A673 (cell line): Measurements from ENCODE around the gene GLIPR1. TPM values are rescaled to one million over a fixed set of nuclear protein-coding genes. Genes with fewer than 3 reads are reported as not detected.

ENCODE experiments used
- BruUV-seq: library from RNA; stranded (reverse); fragments of 400-500 nt; replicated peaks from 2 replicates; lab custom pipeline; 2021; lab: Mats Ljungman, UMichigan
- CTCF ChIA-PET: fragments of 300-600 bp; sonication (Branson Sonifier 250); formaldehyde crosslinking; loops from one replicate; lab custom pipeline; 2022; ENCODE audit warnings: antibody characterized with exemption; lab: Charles Lee
- POLR2A ChIA-PET: fragments of 300-600 bp; sonication (Branson Sonifier 250); formaldehyde crosslinking; loops from one replicate; lab custom pipeline; 2022; ENCODE audit warnings: antibody characterized with exemption; ENCODE audit not compliant: low non-redundant PET; lab: Charles Lee
- DNase-seq: peaks from one replicate; pipeline ENCODE4 v3.0.0-alpha.2; 2015; ENCODE audit warnings: low spot score
- H3K27ac ChIP-seq: fragments of 200-600 bp; sonication (generic); 2 replicates; pipeline ENCODE4 v1.5.1; 2016; ENCODE audit warnings: mixed run types, low read depth, mild to moderate bottlenecking, mixed read lengths, antibody characterized with exemption, low read length; ENCODE audit not compliant: poor library complexity, severe bottlenecking
- H3K27me3 ChIP-seq: fragments of 200-600 bp; sonication (generic); replicated peaks from 2 replicates; pipeline ENCODE4 v1.6.1; 2017; ENCODE audit warnings: mixed run types, low read depth, mild to moderate bottlenecking, mixed read lengths, antibody characterized with exemption, low read length; ENCODE audit not compliant: insufficient read depth, poor library complexity
- H3K36me3 ChIP-seq: fragments of 200-600 bp; sonication (generic); 2 replicates; pipeline ENCODE4 v1.6.1; 2016; ENCODE audit warnings: mixed run types, mild to moderate bottlenecking, mixed read lengths, antibody characterized with exemption, low read length; ENCODE audit not compliant: insufficient read depth, poor library complexity, severe bottlenecking
- H3K4me1 ChIP-seq: fragments of 200-600 bp; sonication (generic); 2 replicates; pipeline ENCODE4 v1.6.1; 2017; ENCODE audit warnings: mixed run types, mild to moderate bottlenecking, mixed read lengths, antibody characterized with exemption, low read length; ENCODE audit not compliant: insufficient read depth, poor library complexity, severe bottlenecking
- H3K4me3 ChIP-seq: fragments of 200-600 bp; sonication (generic); 2 replicates; pipeline ENCODE4 v1.5.1; 2016; ENCODE audit warnings: low read depth, mixed run types, mild to moderate bottlenecking, mixed read lengths, low read length; ENCODE audit not compliant: poor library complexity, severe bottlenecking
- H3K9me3 ChIP-seq: fragments of 200-600 bp; sonication (generic); 2 replicates; pipeline ENCODE4 v1.6.1; 2016; ENCODE audit warnings: mixed run types, low read depth, mild to moderate bottlenecking, mixed read lengths, antibody characterized with exemption, low read length; ENCODE audit not compliant: poor library complexity, severe bottlenecking
- CTCF ChIP-seq: fragments of 300-800, 200-600 bp; sonication (generic); conservative IDR thresholded peaks from 2 replicates; pipeline ENCODE4 v1.5.1; 2017; ENCODE audit warnings: low read depth, mild to moderate bottlenecking, antibody characterized with exemption, low read length, moderate library complexity, mixed read lengths
- EZH2 ChIP-seq: fragments of 200-600 bp; sonication (generic); IDR thresholded peaks from 2 replicates; pipeline ENCODE4 v1.6.1; 2017; ENCODE audit warnings: borderline replicate concordance, low read depth, mild to moderate bottlenecking, mixed read lengths, antibody characterized with exemption, low read length; ENCODE audit not compliant: poor library complexity, severe bottlenecking
- intact Hi-C: fragments of 100-400 bp; cut with micrococcal nuclease; formaldehyde crosslinking; loops from one replicate; pipeline ENCODE4 v1.10.0; 2022; ENCODE audit not compliant: unreplicated experiment
- total RNA-seq: library from RNA; stranded (reverse); gene quantifications from 2 replicates; pipeline ENCODE4 v1.2.3, GENCODE V29; 2021

The GLIPR1 gene
- total RNA-seq, 1 experiment from 2014 or later = 19.7 TPM

- BruUV-seq = no TSS peak
- Histone ChIP-seq H3K36me3 (no peaks in the 10 kb centered on the region), H3K4me3 (no peak overlapping the region), H3K27me3 (no peaks in the 10 kb centered on the region), H3K4me1 (peaks cover 8% of the 10 kb centered on the region), H3K9me3 (no peaks in the 10 kb centered on the region), H3K27ac (no peak overlapping the region)
- POLR2A ChIA-PET = no interaction called here
- DNase-seq = no peak
- TF ChIP-seq EZH2 (no peak), CTCF (no peak)
- intact Hi-C loops = no loop called here
- CTCF ChIA-PET = no interaction called here
Observed at GRCh38 chr12:75543529-75543928, 63.0 kb downstream of the GLIPR1 start.

- BruUV-seq = no TSS peak
- ChIA-PET POLR2A (no interaction called here), CTCF (no interaction called here)
- Histone ChIP-seq H3K27ac (no peak overlapping the region), H3K4me3 (no peak overlapping the region), H3K27me3 (no peaks in the 10 kb centered on the region), H3K36me3 (no peaks in the 10 kb centered on the region), H3K9me3 (no peaks in the 10 kb centered on the region), H3K4me1 (peaks cover 26% of the 10 kb centered on the region)
- intact Hi-C loops = no loop called here
- DNase-seq = no peak
- TF ChIP-seq CTCF = no peak
Observed at GRCh38 chr12:75545636-75546035, 65.1 kb downstream of the GLIPR1 start.

GRCh38 chr12:75548879-75549278, 68.3 kb downstream of the GLIPR1 start:
- Histone ChIP-seq H3K4me3 (no peak overlapping the region), H3K27me3 (no peaks in the 10 kb centered on the region), H3K9me3 (no peaks in the 10 kb centered on the region), H3K36me3 (no peaks in the 10 kb centered on the region), H3K4me1 (peaks cover 40% of the 10 kb centered on the region), H3K27ac (no peak overlapping the region)
- no peak for DNase-seq
- TF ChIP-seq CTCF = no peak
- ChIA-PET CTCF (no interaction called here), POLR2A (no interaction called here)
- no TSS peak for BruUV-seq
- intact Hi-C loops = no loop called here
